Lung microvascular endothelial cell (primary cell): ENCODE measurements around the gene SYTL3. TPM values are rescaled to one million over a fixed set of nuclear protein-coding genes. Genes with fewer than 3 reads are reported as not detected.

Source experiments
- total RNA-seq: library from RNA; depleted of rRNA; stranded (reverse); fragments of >200 nt; gene quantifications from 2 replicates; pipeline ENCODE4 v1.2.1, GENCODE V29; 2014

Gene SYTL3
- total RNA-seq, 1 donor from 2014 or later = 0.60 TPM

Other genes with a start within 250 kb of the SYTL3 start
- gene TMEM181, start 90.0 kb upstream of the SYTL3 start, total RNA-seq = 28.3 and 48.2 TPM in 2 replicates
- gene DYNLT1, start 5.3 kb upstream of the SYTL3 start, total RNA-seq = 85.4 and 89.9 TPM in 2 replicates
- 50.3 and 50.8 TPM in 2 replicates for gene EZR, start 169.3 kb downstream of the SYTL3 start, total RNA-seq